ENCODE measurements around the gene ARAP1.

Gene ARAP1

GRCh38 chr11:72652873-72653630 lies 99.2 kb downstream of the ARAP1 start:
- DNase-seq: no peak

DNA sequence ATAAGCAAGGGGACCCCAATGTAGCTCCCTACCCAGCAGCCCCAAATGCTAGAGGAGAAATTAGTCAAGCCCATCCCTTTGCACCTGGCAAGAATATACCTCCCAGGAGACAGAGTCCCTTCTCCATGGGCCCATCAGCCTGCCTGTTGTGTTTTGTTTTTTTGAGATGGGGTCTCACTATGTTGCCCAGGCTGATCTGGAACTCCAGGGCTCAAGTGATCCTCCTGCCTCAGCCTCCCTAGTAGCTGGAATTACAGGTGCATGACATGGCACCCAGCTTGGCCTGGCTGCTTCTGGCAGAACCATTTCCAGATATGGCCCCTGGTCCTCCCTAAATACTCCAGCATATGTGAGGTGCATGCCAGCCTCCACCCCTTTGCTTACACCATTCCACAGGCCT lies 100.1 kb downstream of the ARAP1 start:
- DNase-seq: no peak

DNA sequence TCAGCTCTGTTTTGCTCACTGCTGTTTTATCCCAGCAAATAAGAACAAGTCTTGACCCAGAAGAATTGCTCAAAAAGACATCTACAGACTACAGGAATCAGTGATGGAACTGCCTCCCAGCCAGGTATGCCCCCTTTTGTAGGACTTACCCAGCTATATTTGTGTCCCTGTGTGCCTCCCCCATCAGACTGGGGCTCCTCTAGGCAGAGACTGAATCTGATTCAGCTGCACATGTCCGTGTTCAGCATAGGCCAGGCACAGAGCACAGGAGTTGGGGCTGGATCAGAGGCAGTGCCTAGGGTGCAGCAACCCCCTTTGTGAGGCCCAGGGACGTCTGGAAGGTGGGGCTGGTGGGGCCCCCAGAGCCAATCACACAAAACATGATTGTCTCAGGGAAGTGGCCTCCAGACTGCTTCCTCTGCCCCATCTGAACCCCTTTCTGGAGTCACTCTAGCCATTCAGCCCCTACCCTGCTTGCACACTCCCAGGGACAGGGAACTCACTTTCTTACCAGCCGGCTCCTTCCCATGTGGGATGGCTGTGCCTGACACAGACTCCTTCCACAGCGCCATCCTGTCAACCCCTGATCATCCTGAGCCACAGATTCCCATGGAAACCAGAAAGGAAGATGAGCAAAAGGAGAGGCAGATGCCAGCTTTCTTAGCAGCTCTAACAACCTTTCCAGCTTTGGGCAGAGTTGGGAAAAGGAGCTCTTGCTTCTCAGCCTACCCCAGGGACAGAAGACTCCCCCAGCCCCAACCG lies 102.8 kb downstream of the ARAP1 start:
- no peak for DNase-seq

DNA sequence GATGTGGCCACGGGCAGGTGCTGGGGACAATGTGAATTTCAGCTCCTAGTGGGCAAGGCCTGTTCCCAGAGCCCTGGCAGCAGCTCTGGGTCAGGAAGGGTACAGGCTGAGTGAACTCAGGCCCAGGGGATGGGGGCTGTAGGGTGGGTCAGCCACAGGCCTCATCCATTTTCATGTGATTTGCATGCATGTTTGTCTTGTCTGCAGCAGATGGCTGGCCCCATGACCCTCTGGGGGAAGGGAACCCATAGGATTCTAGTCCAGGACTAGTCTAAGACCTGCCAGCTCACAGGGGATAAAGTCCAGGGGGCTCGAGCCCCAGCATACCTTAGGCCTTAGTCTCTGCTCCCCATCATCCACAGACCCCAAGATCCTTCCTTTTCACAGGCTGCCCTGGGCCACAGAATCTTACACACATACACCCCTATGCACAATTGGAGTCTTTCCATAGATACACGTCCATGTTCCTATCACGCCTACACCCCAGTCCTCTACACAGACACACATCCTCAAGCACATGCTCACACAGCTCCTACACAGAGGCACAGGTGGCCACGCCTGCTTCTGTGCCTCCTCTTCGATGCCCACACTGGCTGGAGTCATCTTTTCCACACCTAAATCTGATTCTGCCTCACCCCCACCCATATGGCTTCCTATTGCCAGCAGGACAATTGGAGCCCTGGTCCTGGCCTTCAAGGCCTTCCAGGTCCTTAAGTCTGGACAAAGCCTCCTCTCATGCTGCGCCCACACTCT lies 103.6 kb downstream of the ARAP1 start:
- no peak for DNase-seq

DNA sequence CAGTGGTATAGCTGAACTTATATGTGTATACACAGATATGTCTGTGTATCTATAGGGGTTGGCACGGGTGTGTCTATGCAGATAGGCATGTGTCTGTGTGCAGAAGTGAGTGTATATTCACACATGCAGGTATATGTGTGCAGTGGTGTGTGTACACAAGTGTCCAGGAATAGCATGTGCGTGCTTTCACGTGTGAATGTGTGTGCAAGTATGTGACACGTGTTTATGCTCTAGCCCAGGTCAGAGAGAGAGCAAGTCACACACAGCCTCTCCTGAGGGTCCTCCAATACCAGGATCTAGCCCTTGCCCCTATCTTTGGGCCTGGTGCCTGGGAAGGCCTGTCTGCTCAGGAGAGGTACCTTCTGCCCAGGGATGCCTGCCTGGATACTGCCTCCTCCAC lies 104.3 kb downstream of the ARAP1 start:
- no peak for DNase-seq

- no peak for DNase-seq
These were observed 105.7 kb downstream of the ARAP1 start for GRCh38 chr11:72646472-72646871.

- no peak for DNase-seq
These were observed 106.2 kb downstream of the ARAP1 start for GRCh38 chr11:72646024-72646423.

GRCh38 chr11:72643547-72643946 lies 108.7 kb downstream of the ARAP1 start:
- no peak for DNase-seq

DNA sequence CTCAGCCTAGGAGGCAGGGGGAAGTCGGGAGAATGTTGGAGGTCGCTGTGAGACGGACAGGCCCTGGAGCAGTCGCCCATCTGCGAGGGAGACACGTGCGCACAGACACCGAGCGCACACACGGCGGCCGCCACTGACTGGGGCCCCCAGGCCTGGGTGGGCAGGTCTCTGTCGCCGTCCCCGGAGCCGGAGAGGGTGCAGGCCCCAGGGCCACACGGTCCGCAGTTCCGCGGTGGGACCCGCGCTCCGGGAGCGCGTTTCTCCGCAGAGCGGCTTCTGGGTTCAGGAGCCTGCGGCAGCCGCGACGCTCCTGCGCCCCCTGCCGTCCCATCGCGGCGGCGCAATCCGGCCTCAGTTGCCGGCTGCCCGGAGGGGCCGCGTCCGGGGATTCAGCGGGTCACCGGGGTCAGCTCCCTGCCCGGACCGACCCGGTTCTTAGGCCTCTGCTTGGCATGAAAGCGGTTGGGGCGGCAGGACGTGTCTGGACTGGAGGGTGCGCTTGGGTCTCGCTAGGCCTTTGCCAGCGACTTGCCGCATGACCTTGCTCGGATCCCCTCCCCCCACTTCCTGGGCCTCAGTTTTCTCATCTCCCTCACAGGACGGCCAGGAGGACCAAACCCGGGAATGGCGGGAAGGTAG lies 109.2 kb downstream of the ARAP1 start:
- DNase-seq: peak; percentile 59 to 61

DNA sequence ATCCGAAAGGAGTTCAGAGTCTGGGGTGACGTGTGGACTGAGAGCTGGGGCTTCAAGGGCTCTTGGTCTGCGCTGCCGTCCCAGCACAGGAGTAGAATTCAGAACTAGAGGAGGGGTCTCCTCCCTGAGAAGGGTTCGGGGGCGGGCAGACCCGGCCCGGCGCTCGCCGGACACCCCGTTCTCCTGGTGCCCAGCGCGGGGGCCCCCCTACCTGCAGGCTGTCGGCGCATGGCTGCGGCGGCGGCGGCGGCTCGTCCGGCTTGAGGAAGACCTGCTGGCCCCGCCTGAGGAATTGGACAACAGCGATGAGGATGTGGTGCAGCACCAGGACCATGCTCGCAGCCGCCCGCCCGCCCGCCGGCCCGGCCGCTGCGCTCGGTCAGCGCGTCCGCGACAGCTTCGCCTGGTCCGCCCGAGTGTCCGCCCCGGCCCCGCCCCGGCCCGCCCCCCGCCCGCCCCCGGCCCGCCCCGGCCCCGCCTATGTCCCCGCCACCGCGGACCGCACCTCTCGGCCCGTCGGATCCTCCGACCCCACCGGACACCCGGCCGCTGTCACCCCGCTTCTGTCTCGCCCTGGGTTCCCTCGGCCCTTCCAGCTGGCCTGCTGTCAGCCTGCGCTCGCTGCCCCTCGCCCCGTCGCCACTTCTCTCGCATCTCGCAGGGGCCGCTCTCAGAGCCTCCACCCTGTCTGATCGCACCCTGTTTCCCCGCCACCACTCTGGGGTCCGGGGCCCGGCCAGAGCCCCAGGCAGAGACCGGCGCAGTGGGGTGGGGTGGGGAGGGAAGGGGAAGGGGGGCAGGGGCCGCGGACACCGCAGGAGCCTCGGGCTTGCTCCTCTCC lies 109.9 kb downstream of the ARAP1 start:
- no peak for DNase-seq

- no peak for DNase-seq
These were observed 110.6 kb downstream of the ARAP1 start for GRCh38 chr11:72641522-72642042.

DNA sequence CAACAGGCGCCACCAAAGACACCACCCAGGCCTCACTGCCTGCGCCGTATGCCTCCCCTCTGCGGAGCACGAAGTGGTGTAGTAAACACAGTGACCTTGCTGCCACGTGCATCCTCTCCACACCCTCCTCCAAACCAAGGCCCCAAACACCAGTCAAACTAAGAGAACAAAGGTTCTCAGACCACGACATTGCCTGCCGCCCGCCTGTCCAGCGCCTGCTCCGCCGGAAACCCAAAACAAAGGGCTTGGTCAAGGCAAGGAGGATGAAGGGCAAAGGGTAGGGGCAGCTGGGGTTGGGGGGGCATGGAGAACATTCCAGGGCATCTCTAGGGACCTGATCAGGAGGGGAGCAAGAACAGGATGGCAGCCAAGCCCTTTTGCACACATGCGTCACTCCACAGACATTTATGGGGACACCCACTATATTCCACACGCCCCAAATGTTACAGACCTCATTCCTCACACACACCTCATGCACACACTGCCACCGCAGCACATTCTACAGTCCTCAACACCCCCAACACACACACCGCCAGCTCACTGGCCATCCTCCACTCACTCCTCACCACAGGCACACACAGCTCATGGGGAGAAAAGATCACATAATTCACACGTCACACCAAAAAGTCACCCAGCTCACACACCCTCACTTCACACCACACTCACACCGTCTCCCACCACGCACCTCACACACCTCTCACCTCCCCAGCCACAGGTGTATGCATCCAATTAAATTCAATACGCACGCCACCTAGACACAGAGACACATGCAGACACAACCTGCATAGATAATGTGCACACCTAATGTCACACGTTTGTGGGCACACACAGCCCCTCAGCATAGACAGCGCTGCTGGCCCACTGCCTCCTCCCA lies 112.5 kb downstream of the ARAP1 start:
- DNase-seq: no peak

- DNase-seq: no peak
These were observed 114.3 kb downstream of the ARAP1 start for GRCh38 chr11:72637926-72638325.

DNA sequence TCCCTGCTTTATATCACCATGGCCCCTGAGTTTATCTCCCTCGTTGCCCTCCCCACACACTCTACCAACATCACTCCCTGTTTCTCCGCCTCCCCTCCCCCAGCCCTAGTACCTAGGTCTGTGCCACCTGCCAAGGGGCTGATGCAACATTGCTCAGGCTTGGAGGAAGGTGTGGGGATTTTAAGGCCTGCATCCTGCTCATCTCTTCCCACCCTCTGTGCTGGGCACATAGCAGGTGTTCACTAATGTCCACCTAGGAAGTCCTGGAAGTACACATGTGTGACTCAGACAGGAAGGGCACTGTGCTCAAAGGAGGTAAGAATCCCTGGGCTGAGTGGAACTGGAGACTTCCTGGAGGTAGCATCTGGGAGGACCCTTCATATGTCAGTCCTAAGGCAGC lies 115.0 kb downstream of the ARAP1 start:
- DNase-seq: no peak

- DNase-seq: no peak
These were observed 115.8 kb downstream of the ARAP1 start for GRCh38 chr11:72636376-72636775.

GRCh38 chr11:72635933-72636332 lies 116.3 kb downstream of the ARAP1 start:
- no peak for DNase-seq

- no peak for DNase-seq
These were observed 116.8 kb downstream of the ARAP1 start for GRCh38 chr11:72635309-72635915.
